ENCODE measurements around the gene GPR35.

GRCh38 chr2:240604291-240604938, 20.9 kb upstream of the GPR35 start:
- TF ChIP-seq CTCF (IDR thresholded peaks at IDR 0.05 in 2 of 3, conservative IDR thresholded peaks at IDR 0.05 in 1 of 3; ENCODE audit: borderline replicate concordance in 1 of 3, insufficient read depth in 1 of 3, low read depth in 2 of 3, low read length in 2 of 3) (peak; percentile 44 to 86 (median 78); a peak in 5 of 6 replicates), POLR2AphosphoS5 (IDR thresholded peaks at IDR 0.05; ENCODE audit: low read depth, low read length) (peak; percentile 65), SP1 (IDR thresholded peaks at IDR 0.05; ENCODE audit: low read depth) (no peak), EZH2 (IDR thresholded peaks at IDR 0.05) (no peak), CEBPB (IDR thresholded peaks at IDR 0.05; ENCODE audit: low read depth) (no peak), POLR2A (IDR thresholded peaks at IDR 0.05; ENCODE audit: borderline replicate concordance, extremely low read depth, insufficient read depth, insufficient read length) (no peak), EGR1 (IDR thresholded peaks at IDR 0.05; ENCODE audit: low read depth) (no peak), JUND (IDR thresholded peaks at IDR 0.05) (no peak), SIN3A (IDR thresholded peaks at IDR 0.05; ENCODE audit: low read depth) (no peak), YY1 (IDR thresholded peaks at IDR 0.05; ENCODE audit: extremely low read depth, insufficient replicate concordance, low read depth, low read length) (no peak), MAX (IDR thresholded peaks at IDR 0.05) (no peak)

Measured in HCT116 (cell line).